HFF-Myc (cell line): ENCODE measurements around the gene BLTP3B.

ENCODE experiments used
- DNase-seq: peaks from one replicate; pipeline ENCODE4 v3.0.0-alpha.2; 2011; ENCODE audit warnings: low read depth; ENCODE audit errors: extremely low read depth
- H3K4me3 ChIP-seq: replicated peaks from 2 replicates; pipeline ENCODE4 v1.5.1; 2011; ENCODE audit warnings: low read depth, mild to moderate bottlenecking, control low read depth, low read length
- CTCF ChIP-seq: IDR thresholded peaks from 2 replicates; pipeline ENCODE4 v1.5.1; 2012; ENCODE audit warnings: mild to moderate bottlenecking, low read depth, low read length, control low read depth; ENCODE audit errors: missing control alignments

The BLTP3B gene

GRCh38 chr12:100171248-100171647 is 28.6 kb upstream of the BLTP3B start:
- TF ChIP-seq CTCF, result no peak
- no peak for DNase-seq

GRCh38 chr12:100170313-100170858 is 27.7 kb upstream of the BLTP3B start:
- DNase-seq, result no peak
- no peak for TF ChIP-seq CTCF
- no peak overlapping the region for H3K4me3 ChIP-seq

More at GRCh38 chr12:100171248-100171647, 28.6 kb upstream of the BLTP3B start:
- no peak overlapping the region for H3K4me3 ChIP-seq

GRCh38 chr12:100169345-100169744 is 26.7 kb upstream of the BLTP3B start:
- no peak overlapping the region for H3K4me3 ChIP-seq
- no peak for TF ChIP-seq CTCF
- no peak for DNase-seq

GRCh38 chr12:100168562-100168961 is 25.9 kb upstream of the BLTP3B start:
- DNase-seq, result no peak
- H3K4me3 ChIP-seq, result no peak overlapping the region
- no peak for TF ChIP-seq CTCF

- H3K4me3 ChIP-seq, result no peak overlapping the region
- DNase-seq, result no peak
- TF ChIP-seq CTCF, result no peak
Measured at GRCh38 chr12:100166232-100166631, 23.6 kb upstream of the BLTP3B start.

- TF ChIP-seq CTCF, result no peak
- no peak for DNase-seq
- no peak overlapping the region for H3K4me3 ChIP-seq
Measured at GRCh38 chr12:100165356-100165755, 22.7 kb upstream of the BLTP3B start.

- no peak for DNase-seq
- no peak for TF ChIP-seq CTCF
- 0 out of 2 replicates have a peak overlapping the region, but pooled peaks have one; percentile 13 for H3K4me3 ChIP-seq
Measured at GRCh38 chr12:100164153-100164704, 21.6 kb upstream of the BLTP3B start.
